GM19035 (cell line): ENCODE measurements around the gene ASB12.
"Not testable (repeated sequence)": the region's sequence is repeated elsewhere in the genome, so short reads cannot be mapped to it uniquely, and the experiment has no call there.

ENCODE experiments used
- ATAC-seq: cut with Tn5 transposase; IDR thresholded peaks from one replicate; pipeline ENCODE4 v1.9.1; 2021; ENCODE audit not compliant: unreplicated experiment

The ASB12 gene, protein sequence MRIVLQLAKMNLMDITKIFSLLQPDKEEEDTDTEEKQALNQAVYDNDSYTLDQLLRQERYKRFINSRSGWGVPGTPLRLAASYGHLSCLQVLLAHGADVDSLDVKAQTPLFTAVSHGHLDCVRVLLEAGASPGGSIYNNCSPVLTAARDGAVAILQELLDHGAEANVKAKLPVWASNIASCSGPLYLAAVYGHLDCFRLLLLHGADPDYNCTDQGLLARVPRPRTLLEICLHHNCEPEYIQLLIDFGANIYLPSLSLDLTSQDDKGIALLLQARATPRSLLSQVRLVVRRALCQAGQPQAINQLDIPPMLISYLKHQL

DNA sequence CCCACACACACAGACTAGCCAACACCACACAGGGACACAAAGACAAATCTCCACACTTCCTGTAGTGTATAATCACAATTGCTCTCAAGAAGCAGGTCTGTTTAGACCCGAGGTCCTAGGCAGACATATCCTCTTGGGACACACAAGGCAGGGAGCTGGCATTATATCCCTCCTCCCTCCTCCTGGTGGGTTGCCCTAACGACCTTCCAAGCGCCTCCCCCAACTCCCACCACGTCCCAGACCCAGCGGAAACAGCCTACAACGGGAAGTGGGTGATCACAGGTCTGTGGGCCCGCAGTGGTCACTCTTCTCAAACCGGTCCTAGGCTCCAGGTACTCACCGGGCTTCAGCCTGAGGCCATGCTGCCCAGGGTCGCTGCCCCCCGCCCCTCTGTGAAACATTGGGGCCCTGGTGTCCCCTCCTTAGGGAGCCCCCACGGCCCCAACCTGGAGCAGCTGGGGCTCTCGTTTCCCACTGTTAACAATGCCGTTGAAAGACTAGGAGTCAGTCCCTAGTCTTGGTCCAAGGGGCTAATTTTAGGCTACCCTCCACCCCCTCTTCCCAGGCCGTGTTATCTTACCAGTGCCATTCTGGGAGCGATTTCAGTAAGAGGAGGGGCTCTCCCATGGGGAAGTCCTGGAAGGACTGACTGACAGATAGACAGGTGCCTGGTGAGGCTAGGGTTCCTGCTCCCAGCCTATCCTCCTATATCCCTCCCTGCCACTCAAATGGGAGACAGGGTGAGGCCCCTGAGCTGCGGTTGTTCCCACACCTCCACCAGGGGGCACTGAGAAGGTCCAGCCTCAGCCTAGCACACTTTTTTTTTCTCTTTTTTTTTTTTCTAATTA lies at the start of gene ASB12:
TSS of gene ASB12 (minus strand) at position 485 of the 848 bp plus-strand sequence. CDS start 4,957 bp downstream, outside the sequence.
- no peak for ATAC-seq

DNA sequence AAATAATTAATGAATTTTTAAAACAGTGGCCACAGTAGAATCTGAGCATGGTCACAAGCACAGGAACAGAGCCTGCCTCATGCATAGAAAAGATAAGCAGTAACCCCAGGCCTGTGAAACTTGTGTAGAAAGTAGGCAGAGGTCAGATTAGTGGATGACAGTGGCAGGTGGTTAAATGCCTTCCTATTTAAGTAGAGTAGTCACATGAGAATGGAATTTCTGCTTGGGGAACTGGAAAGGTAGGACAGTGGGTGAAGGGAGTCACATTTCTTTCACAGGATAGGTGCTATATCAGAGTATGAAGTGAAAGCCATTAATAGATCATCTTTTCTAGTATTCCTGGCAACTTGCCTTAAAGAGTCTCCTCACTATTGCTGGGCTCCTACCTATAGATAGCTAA lies 34.9 kb upstream of the ASB12 start:
- no peak for ATAC-seq

DNA sequence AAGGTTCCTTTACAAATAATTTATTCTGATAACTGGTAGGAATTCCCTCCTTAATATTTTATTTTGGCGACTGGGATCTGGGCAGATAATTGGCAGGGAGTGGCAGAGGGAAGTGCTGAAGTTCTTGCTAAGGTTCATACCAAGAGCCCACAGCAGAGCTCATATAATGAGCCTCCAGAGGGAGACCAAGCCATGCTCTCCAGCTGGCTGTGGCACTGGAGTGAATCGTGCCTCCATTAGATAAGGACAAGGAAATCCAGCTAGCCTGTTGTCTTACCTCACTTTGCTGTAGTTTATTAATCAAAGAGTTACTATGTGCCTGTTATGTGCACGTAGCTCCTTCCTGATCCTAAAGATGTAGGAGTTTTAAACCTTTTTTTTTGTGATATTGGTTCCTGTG lies 1.3 kb downstream of the ASB12 start:
- ATAC-seq = no peak

DNA sequence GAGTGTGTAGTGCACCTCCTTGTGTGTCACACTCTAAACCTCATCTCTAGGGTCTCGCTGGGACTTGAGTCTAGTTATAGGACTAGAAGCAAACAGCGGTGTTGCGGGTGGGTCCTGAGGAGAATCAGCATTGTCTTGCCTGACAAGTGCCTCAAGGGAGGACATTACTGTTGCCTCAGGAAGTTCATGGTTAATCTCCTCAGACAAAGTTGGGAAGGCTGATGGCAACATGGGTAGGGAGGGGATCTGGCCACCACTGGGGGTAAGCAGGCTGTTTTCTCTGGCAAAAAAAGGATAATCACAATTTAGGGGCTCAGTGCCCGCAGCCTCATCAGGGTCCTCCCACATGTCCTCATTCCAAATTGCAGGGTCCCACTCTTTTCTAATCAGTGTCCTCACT lies 12.4 kb downstream of the ASB12 start:
- no peak for ATAC-seq

DNA sequence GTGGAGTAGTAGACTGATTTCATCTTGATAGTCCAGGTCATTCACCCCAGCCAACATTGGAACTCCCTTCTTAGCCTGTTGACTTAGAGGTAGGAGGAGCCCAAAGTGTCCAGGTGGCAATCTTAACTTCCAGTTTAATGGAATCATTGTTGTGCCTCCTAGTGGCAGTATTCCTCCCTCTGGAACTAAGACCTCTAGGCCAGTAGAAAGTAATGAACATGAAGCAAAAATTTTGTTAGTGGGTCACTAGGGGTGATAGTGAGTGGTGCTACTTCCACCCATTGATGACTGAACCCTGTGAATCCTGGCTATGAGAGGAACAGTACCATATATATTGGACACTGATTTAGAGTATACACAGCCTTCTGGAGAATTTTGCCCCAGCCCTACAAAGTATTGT lies 16.4 kb downstream of the ASB12 start:
- not testable (repeated sequence) for ATAC-seq

DNA sequence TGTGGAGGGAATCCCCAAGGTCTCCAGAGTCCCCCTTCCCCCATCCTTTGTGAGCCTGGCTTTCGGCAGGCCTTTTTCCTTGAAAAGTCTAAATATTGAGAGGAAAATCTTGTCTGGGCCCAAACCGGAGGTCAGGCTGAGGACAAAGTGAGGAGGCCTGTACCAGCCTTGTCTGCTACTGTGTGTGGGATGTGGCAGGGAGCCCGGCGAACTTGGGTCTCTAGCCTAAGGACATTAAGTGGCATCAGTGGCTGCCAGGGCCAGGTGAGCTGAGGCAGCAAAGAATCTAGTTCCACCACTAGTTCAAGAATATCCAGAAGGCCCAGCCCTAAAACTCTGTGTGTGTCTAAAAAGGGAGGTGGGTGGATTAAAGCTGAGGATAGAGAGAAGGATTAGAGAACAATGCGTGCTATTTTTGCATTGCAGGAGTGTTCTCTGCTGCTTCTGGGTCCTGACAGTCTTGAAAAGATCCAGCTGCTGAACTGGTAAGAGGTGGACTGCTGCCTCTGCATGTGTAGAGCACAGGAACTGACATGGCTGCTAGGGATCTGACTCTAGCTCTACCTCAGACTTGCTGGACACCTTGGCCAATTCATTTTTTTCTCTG lies 23.7 kb downstream of the ASB12 start:
- no peak for ATAC-seq

DNA sequence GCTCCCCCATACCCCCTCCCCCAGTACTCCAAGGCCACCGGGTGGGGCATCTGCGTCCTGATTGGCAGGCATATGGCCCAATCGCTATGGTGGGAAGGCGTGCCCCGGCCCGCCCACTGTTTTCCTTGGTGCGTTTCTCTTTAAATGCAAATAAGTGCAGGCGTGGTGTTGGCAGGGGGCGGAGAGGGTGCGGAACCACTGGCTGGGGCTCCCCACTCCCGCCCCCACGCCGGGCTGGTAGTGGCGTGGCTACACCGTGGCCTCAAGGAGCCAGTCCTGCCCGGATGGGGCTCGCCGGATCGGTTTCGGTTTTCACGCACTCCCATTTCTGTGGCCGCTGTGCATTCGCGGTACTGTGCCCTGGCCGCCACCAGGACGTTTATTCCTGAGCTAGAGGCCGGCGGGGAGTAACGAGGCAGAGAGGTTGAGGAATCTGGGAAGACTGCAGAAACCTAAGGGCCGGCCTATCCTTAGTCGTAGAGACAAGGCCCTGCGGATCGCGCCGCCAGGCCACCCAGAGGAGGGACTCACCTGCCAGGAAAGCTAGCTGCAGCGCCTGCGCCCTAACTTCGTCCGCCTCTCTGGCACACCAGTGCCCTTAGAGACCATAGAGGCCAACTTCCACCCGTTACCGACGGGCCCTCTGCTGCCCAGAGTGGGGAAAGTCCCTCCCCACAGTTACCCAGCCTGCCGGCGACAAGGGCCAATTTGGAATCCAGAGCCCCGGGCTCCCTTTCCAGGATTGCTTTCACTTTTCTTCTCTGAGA lies 24.5 kb downstream of the ASB12 start:
- peak; percentile 90 for ATAC-seq

DNA sequence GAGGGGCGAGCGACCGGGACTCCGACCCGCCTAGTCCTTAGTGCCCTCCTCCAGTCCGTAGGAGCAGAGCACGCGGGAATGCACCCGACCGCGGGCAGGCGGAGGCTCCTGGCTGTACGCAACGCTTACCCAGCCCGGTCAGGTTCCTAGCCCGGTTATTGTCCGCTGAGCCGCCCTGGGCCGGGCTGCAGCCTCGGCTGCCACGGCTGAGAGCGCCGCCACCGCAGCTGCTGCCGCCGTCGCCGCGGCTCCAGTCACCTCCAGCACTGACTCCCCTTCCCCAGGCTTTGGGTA lies 25.0 kb downstream of the ASB12 start, which contains the start of gene AMER1:
TSS of gene AMER1 (minus strand) at position 268 of the 294 bp plus-strand sequence. CDS start 12,422 bp downstream, outside the sequence.
- peak; percentile 47 for ATAC-seq

DNA sequence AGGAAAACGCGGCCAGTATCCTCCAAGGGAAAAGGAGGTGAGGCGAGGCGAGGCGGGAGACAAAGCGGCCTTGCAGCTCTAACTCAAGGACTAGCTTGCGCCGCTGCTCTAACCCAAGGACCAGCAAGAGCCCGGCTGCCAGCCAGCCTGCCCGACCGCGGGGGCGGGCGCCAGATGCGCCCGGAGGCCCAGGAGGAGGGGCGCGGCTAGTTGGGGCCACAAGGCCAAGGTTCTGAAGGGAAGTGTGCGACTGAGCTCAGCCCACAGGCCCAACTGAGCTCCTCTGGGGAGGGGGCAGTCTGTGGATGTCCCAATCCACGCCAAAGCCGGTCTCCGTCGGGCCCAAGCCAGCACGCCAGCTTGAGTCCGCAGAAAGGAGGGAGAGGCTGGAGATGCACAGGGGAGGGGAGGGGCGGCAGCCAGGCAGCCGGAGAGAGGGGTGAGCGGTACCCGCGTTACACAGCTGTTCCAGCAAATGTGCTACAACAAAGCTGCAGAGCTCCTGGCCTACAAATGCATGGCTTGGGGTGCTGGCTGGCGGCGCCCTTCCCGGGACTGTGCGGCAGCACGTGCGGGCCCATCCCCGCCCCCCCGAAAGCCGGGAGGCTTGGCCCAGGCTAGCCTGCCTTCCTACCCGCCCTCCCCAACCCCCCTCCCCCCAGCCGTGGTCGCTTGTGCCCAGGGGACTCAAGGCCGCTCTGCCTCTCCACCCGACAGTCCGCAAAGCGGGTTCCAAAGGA lies 25.5 kb downstream of the ASB12 start:
- peak; percentile 16 for ATAC-seq

DNA sequence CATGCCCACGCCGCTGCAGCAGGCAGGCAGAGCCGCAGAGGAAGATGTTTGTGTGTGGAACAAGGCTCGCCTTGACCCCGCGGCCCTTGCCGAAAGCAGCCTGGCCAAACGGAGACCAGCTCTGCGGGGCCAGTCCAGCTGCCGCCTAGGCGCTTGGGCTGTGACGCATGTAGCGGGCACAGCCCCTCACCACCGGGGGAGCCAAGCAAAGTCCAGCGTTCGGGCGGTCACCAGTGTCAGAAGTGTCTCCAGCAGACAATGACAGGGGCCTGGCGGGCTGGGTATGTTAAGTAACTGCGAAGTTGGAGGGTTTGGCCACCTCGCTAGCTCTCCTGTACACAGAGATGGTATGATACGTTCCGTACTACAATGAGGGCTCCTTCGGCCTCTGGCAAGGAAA lies 26.2 kb downstream of the ASB12 start:
- no peak for ATAC-seq

DNA sequence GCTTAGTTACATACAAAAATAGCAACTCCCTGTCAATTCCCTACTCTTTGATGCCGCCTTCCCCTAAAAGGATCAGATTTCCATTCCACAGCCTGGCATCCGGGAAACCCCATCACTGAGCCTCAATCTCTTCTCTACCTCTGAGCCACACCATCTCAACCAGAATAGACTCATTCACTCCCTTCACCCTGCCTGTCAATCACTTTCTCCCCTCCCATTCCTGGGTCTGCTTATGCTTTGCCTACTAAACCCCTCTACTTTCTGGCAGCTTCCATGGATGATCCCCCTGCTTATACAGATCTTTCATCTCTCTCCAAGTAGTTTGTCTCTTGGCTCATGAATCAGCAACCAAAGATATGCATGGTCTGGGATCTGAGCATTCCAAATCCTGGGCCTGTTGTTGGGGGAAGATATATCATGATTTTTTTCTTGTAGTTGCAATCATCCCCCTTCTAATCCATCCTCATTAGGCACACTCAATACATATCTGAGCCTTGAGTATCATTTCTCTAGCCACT lies 27.5 kb downstream of the ASB12 start:
- no peak for ATAC-seq

DNA sequence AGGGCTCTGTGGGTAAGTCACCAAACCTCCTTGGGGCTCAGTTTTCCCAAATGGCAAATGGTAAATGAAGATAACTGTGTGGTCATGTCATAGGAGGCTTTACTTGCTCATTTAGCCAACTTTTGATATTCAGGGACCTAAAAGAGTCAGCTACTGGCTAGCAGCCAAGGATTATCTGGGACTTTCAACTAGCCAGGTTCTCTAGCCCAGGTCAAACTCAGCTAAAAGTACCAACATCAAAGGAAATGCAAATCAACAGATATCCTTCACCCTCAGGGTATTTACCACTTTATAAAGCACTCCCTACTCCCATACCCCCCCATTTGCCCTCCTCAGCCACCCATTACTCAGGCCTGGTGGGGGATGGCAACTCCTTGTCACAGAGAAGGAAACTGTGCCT lies 32.4 kb downstream of the ASB12 start:
- no peak for ATAC-seq

DNA sequence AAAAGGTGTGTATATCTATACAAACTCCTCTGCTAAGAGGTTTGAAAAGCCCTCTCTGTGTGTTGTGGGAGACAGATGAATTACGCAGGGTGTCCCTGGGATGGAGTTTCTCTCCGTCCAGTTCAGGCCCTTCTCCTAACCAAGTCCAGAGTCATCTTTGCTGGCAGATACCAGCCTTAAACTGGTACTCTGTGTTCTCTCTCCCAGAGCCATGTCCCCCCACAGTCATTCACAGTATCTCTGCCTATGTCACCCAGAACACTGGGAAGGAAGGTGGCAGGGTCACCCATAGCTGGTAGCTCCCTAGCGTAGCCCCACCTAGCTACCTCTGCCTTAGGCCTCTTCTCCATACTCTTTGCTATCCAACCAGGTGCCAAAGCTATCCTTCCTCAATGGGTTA lies 33.8 kb downstream of the ASB12 start:
- no peak for ATAC-seq

DNA sequence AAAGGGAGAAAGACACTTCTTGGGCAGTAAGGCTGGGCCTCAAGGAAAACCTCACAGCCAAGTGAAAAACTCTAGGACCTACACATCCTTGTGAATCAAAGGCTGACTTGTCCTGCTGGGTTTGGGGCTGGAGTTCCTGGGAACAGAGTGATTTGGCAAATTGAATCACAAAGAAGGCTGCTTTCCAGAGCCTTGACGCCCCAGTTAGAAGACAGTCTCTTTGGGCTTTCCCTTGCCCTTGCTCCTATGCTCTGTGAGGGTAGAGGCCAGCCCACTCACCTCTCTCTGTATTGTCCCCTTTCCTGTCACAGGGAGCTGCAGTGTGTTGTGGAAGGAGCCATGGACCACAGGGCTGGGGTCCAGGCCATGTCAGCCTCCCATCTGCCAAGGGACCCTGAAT lies 34.5 kb downstream of the ASB12 start:
- no peak for ATAC-seq

DNA sequence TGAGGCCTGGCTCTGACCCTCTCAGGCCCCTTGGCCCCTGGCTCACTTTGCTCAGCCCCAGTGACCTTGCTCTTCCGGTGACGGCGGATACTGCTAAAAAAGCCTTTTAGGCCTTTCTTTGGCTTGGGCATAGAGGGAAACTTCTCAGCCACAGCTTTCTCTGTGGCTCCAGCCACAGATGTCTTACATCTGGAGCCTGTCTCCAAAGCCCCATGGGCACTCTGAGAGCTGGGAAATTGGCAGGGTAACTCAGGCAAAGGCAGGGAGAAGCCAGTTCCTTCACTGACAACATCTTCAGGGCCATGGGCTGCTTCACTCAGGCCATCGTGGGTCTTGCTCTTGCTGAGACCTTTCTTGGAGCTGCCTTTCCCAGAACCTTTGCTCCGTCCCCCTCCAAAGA lies 37.7 kb downstream of the ASB12 start:
- no peak for ATAC-seq

DNA sequence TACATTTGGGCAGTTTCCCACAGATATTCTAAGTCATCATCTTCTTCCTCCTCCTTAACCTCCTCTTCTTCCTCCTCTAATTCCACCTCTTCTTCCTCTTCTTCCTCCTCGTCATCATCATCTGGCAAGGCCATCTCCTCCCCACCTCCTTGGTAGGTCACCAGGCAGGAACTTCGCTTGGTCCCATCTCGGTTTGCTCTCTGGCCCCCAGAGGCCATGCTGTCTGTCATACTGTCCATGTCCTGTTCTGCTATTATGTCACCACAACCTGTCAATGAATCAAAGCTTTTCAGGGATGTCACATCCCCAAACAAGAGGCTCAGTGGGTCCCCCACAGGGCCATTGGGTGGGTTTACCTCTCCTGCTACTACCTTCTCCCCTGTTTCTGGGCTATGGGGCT lies 38.4 kb downstream of the ASB12 start:
- no peak for ATAC-seq

DNA sequence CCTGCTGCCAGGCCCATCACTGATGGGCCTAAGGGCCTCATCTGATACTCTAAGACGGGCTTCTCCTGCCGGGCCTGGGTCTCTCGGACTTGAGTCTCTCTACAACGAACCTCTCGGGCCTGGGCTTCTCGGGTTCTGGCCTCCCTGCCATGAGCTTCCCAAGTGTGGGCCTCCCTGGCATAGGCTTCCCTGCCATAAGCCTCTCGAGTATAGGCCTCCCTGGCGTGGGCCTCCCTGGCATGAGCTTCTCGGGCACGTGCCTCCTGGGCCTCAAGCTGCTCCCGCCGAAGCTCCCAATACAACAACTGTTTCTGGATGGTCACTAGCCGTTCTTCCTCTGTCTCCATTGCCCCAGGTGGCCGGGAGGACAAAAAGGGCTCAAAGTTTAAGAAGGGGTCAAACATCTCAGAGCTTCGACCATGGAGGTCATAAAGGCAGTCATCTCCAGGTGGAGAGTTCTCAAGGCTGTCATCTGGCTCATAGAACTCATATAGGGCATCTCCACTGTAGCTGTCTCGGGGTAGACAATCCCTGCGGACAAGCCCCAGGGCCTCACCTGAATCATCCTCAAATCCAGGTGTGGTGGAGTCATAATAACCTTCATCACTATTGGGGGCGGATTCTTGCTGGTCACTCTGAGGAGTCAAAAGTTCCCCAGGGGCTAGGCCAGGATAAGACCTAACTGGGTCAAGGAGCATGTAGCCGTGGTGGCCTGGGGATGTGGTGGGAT lies 39.0 kb downstream of the ASB12 start:
- no peak for ATAC-seq

DNA sequence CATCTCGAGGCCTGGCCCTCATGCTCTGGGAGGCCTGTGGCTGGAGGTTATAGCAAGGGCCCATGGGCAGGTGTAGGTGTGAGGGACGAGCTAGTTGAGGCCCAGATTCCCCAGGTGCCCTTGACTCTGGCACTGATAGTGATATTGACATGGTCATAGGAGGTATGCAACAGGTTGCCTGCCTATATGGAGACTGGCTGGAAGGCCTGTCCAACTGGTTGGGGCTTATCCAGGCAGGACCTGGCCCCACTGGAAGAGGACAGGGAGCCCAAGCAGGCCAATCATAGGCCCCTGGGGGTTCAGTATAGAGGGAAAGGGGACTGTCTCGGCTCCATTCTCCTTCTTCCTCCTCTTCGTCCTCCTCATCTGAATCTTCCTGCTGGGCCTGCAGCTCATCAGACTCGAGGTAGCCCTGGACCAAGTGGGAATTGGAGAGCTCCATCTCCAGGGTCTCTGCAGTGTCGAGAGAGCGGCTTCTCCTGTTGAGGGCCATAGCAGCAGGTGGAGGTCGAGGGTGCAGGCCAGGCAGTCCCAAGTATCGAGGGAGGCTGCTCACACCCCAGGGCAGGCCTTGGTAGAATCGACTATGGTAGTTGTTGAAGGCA lies 40.2 kb downstream of the ASB12 start:
- no peak for ATAC-seq

DNA sequence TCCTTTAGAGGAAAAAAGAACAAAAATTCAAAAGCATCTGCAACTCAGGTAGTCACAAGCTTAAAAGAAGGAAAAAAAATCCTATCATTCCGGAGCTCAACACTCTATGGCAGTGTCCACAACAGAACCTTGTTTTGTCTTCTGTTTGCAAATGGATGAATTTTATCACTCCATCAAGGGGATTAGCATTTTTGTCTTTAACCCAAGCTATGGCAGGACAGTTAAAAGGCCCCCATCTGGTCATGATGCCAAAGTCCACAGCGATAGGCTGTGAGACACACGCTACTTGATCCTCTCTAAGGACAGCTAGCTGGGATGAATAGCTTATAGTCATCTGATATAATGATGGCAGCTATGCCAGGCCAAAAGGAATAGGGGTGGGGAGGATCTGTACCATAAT lies 41.5 kb downstream of the ASB12 start:
- no peak for ATAC-seq
